ENCODE measurements around the gene TCF21.

TCF21 gene

GRCh38 chr6:133899556-133899955 lies 10.6 kb downstream of the TCF21 start:
- Histone ChIP-seq H3K4me3 (replicated peaks; ENCODE audit: insufficient read depth, low read length) (no peak overlapping the region), H3K27ac (replicated peaks) (no peak overlapping the region), H3K27me3 (ENCODE audit: insufficient read depth, poor library complexity, severe bottlenecking) (peaks cover 39% of the 10 kb centered on the region)
- no peak for TF ChIP-seq CTCF (IDR thresholded peaks at IDR 0.05; ENCODE audit: insufficient read depth, low read length)
- TF ChIP-seq GABPA (IDR thresholded peaks at IDR 0.05; ENCODE audit: low read depth), result no peak
- TF ChIP-seq POLR2AphosphoS5 (IDR thresholded peaks at IDR 0.05; ENCODE audit: low read depth), result no peak
- no peak for TF ChIP-seq REST (IDR thresholded peaks at IDR 0.05; ENCODE audit: insufficient replicate concordance, low read depth)
- no peak for TF ChIP-seq SPI1 (IDR thresholded peaks at IDR 0.05; ENCODE audit: borderline replicate concordance, low read depth)
- no peak for DNase-seq (ENCODE audit: low read depth in 1 of 2, low spot score in 1 of 2)

GRCh38 chr6:133903855-133904254 lies 14.9 kb downstream of the TCF21 start:
- Histone ChIP-seq H3K27me3 (ENCODE audit: insufficient read depth, poor library complexity, severe bottlenecking) (peaks cover 14% of the 10 kb centered on the region), H3K27ac (replicated peaks) (no peak overlapping the region), H3K4me3 (replicated peaks; ENCODE audit: insufficient read depth, low read length) (no peak overlapping the region)

GRCh38 chr6:133906050-133906449 lies 17.1 kb downstream of the TCF21 start:
- H3K4me3 ChIP-seq (replicated peaks; ENCODE audit: insufficient read depth, low read length), result no peak overlapping the region
- no peak overlapping the region for H3K27ac ChIP-seq (replicated peaks)
- TF ChIP-seq CTCF (IDR thresholded peaks at IDR 0.05; ENCODE audit: insufficient read depth, low read length), result no peak
- TF ChIP-seq POLR2AphosphoS5 (IDR thresholded peaks at IDR 0.05; ENCODE audit: low read depth), result 0 out of 2 replicates have a peak, but pooled peaks have one; percentile 37
- no peak for TF ChIP-seq REST (IDR thresholded peaks at IDR 0.05; ENCODE audit: insufficient replicate concordance, low read depth)
- TF ChIP-seq SPI1 (IDR thresholded peaks at IDR 0.05; ENCODE audit: borderline replicate concordance, low read depth), result no peak
- H3K27me3 ChIP-seq (ENCODE audit: insufficient read depth, poor library complexity, severe bottlenecking), result peaks cover 13% of the 10 kb centered on the region
- DNase-seq (ENCODE audit: low read depth in 1 of 2, low spot score in 1 of 2), result peak; percentile 27 to 38

More at GRCh38 chr6:133903855-133904254, 14.9 kb downstream of the TCF21 start:
- no peak for TF ChIP-seq CTCF (IDR thresholded peaks at IDR 0.05; ENCODE audit: insufficient read depth, low read length)
- DNase-seq (ENCODE audit: low read depth in 1 of 2, low spot score in 1 of 2), result no peak

GRCh38 chr6:133916650-133917151 lies 27.8 kb downstream of the TCF21 start:
- no peak overlapping the region for H3K27ac ChIP-seq (replicated peaks)

More at GRCh38 chr6:133916650-133917151, 27.8 kb downstream of the TCF21 start:
- TF ChIP-seq CTCF (IDR thresholded peaks at IDR 0.05; ENCODE audit: insufficient read depth, low read length) (peak; percentile 94), GABPA (IDR thresholded peaks at IDR 0.05; ENCODE audit: low read depth) (no peak), REST (IDR thresholded peaks at IDR 0.05; ENCODE audit: insufficient replicate concordance, low read depth) (no peak), POLR2AphosphoS5 (IDR thresholded peaks at IDR 0.05; ENCODE audit: low read depth) (no peak), SPI1 (IDR thresholded peaks at IDR 0.05; ENCODE audit: borderline replicate concordance, low read depth) (no peak)
- Histone ChIP-seq H3K27me3 (ENCODE audit: insufficient read depth, poor library complexity, severe bottlenecking) (peaks cover 7% of the 10 kb centered on the region), H3K4me3 (replicated peaks; ENCODE audit: insufficient read depth, low read length) (no peak overlapping the region)
- DNase-seq (ENCODE audit: low read depth in 1 of 2, low spot score in 1 of 2), result peak; percentile 40 to 78

Data from HL-60 (cell line).